ENCODE measurements around the gene SLC24A3.

The SLC24A3 gene

GRCh38 chr20:19710336-19711120 lies 498.1 kb downstream of the SLC24A3 start:
- TF ChIP-seq, protein P1, sequence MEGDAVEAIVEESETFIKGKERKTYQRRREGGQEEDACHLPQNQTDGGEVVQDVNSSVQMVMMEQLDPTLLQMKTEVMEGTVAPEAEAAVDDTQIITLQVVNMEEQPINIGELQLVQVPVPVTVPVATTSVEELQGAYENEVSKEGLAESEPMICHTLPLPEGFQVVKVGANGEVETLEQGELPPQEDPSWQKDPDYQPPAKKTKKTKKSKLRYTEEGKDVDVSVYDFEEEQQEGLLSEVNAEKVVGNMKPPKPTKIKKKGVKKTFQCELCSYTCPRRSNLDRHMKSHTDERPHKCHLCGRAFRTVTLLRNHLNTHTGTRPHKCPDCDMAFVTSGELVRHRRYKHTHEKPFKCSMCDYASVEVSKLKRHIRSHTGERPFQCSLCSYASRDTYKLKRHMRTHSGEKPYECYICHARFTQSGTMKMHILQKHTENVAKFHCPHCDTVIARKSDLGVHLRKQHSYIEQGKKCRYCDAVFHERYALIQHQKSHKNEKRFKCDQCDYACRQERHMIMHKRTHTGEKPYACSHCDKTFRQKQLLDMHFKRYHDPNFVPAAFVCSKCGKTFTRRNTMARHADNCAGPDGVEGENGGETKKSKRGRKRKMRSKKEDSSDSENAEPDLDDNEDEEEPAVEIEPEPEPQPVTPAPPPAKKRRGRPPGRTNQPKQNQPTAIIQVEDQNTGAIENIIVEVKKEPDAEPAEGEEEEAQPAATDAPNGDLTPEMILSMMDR (conservative IDR thresholded peaks at IDR 0.05; ENCODE audit: low read length): no peak
- DNase-seq (ENCODE audit: low read depth): no peak
- no peak overlapping the region for H3K4me3 ChIP-seq (ENCODE audit: low read length)

DNA sequence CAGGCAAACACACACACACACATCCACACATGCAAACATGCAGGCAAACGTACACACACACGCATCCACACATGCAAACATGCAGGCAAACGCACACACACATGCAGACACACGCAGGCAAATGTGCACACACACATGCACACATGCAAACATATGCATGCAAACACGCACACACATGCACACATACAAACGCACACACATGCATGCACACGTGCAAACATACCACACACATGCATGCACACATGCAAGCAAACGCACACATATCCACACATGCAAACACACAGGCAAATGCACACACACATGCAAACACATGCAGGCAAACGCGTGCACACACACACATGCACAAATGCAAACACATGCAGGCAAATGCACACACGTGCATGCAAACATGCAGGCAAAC lies 498.7 kb downstream of the SLC24A3 start:
- TF ChIP-seq, protein P1 (conservative IDR thresholded peaks at IDR 0.05; ENCODE audit: low read length): no peak
- H3K4me3 ChIP-seq (ENCODE audit: low read length): no peak overlapping the region
- no peak for DNase-seq (ENCODE audit: low read depth)

GRCh38 chr20:19712721-19713260 lies 500.3 kb downstream of the SLC24A3 start:
- H3K4me3 ChIP-seq (ENCODE audit: low read length): no peak overlapping the region
- TF ChIP-seq, protein P1 (conservative IDR thresholded peaks at IDR 0.05; ENCODE audit: low read length): no peak

DNA sequence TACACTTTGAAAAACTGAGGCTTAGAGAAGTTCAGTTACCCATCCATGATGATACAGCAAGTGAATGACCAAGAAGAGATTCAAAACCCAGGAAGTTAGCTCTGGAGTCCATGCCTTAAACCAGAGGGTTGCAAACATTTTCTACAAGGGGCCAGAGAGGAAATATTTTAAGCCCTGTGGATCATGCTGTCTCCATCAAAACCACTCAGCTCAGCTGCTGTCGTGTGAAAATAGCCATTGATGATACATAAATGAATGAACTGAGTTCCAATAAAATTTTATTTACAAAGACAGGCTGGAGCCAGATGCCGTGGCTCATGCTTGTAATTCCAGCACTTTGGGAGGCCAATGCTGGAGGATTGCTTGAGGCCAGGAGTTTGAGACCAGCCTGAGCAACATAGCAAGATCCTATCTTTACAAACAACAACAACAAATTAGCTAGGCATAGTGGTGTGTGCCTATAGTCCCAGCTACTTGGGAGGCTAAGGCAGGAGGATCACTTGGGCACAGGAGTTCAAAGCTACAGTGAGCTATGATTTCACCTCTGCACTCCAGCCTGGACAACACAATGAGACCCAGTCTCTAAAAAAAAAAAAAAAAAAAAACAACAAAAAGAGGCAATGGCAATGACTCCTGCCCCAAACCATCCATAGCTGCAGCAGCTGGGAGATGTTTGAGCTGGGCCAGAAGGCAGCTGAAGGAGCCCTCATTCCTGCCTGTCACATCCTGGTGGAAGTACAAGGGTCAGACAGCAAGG lies 501.6 kb downstream of the SLC24A3 start:
- TF ChIP-seq, protein P1 (conservative IDR thresholded peaks at IDR 0.05; ENCODE audit: low read length): no peak
- DNase-seq (ENCODE audit: low read depth): no peak
- no peak overlapping the region for H3K4me3 ChIP-seq (ENCODE audit: low read length)

More at GRCh38 chr20:19712721-19713260, 500.3 kb downstream of the SLC24A3 start:
- no peak for DNase-seq (ENCODE audit: low read depth)

- DNase-seq (ENCODE audit: low read depth): no peak
- TF ChIP-seq, protein P1 (conservative IDR thresholded peaks at IDR 0.05; ENCODE audit: low read length): no peak
Measured at GRCh38 chr20:19714579-19714840, 502.1 kb downstream of the SLC24A3 start.

DNA sequence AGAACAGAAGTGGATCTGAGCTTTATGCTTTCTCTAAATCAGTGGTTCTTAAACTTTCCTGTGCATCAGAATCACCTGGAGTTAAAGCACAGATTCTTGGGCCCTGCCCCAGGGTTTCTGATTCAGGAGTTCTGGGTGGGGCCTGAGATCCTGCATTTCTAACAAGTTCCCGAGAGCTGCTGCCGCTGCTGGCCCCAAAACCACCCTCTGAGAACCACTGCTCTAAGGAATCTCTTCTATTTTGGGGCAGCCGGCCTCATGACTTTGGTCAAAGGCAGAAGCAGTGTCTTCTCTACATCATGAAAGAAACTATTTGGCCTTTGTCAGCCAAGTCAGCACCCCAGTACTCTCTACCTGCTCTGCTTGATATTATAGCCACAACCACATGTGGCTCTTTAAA lies 503.5 kb downstream of the SLC24A3 start:
- TF ChIP-seq, protein P1 (conservative IDR thresholded peaks at IDR 0.05; ENCODE audit: low read length): no peak
- DNase-seq (ENCODE audit: low read depth): no peak
- H3K4me3 ChIP-seq (ENCODE audit: low read length): no peak overlapping the region

More at GRCh38 chr20:19714579-19714840, 502.1 kb downstream of the SLC24A3 start:
- H3K4me3 ChIP-seq (ENCODE audit: low read length): no peak overlapping the region

Measured in AG10803 (cell line).